Loucy (cell line): ENCODE results near the gene TSPO2.

Source experiments
- CTCF ChIP-seq: fragments of 200-600 bp; sonication (generic); conservative IDR thresholded peaks from 2 replicates; pipeline ENCODE4 v1.5.1; 2014; ENCODE audit warnings: mild to moderate bottlenecking, antibody characterized with exemption, low read length
- EZH2phosphoT487 ChIP-seq: fragments of 200-600 bp; IDR thresholded peaks from 2 replicates; pipeline ENCODE4 v1.6.1; 2018; ENCODE audit warnings: antibody characterized with exemption, mild to moderate bottlenecking, moderate library complexity, borderline replicate concordance

DNA sequence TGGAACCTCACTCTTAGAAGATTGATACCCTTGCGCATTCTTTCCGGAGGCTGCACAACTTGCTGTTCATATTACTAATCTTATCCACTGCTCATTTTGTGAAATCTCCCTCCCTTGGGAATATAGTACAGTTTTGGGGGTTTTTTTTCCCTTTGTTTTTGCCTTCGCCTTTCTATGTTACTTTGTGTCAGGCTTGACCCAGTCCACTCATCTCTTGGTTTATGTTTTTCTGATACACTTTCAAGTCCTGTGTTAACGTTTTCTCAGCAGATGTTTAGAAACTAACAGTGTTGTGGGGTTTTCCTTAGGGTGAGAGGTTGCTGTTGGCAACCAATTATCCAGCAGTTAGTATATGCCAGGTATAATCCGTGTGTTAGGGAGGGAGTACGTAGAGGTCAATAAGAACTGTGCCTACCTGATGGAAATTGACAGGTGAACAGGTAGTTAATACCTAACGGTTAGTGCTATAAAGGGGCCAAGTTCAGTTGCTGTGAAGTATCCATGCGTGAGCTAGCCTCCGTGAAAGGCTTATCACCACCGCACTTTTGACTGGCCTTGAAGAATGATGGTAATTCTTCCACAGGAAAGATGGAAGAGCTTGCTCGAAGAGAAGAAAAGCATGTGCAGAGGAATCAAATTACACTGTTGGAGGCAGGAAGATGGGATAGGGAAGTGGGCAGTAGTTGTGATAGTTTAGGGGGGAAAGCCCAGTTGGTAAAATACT, 31.9 kb downstream of the TSPO2 start:
- TF ChIP-seq CTCF, result no peak
- no peak for TF ChIP-seq EZH2phosphoT487
